ENCODE measurements around the gene LCN9.

- TF ChIP-seq GATA3 (IDR thresholded peaks at IDR 0.05; ENCODE audit: low read depth, low read length) (no peak), GATA2 (IDR thresholded peaks at IDR 0.05; ENCODE audit: low read depth, low read length) (no peak)
Measured at GRCh38 chr9:135674977-135675376, 11.9 kb downstream of the LCN9 start.
